Suprapubic skin (tissue), 4 donors: ENCODE results near the gene CHDH. TPM values are rescaled to one million over a fixed set of nuclear protein-coding genes. Genes with fewer than 3 reads are reported as not detected.

Experiments used
- DNase-seq, 2 donors: peaks; one replicate each; pipeline ENCODE4 v3.0.0-alpha.2; 2019; ENCODE audit warnings: low spot score in 2 of 2
- H3K27ac ChIP-seq: fragments of 200-600 bp; sonication (generic); one replicate; pipeline ENCODE4 v1.5.1; 2019
- H3K27me3 ChIP-seq: fragments of 200-600 bp; sonication (generic); one replicate; pipeline ENCODE4 v1.5.1; 2019
- H3K36me3 ChIP-seq: fragments of 200-600 bp; sonication (generic); one replicate; pipeline ENCODE4 v1.5.1; 2019
- H3K4me1 ChIP-seq: fragments of 200-600 bp; sonication (generic); one replicate; pipeline ENCODE4 v1.5.1; 2019
- H3K4me3 ChIP-seq: fragments of 200-600 bp; sonication (generic); one replicate; pipeline ENCODE4 v1.5.1; 2019; ENCODE audit warnings: mild to moderate bottlenecking
- H3K9me3 ChIP-seq: fragments of 200-600 bp; sonication (generic); one replicate; pipeline ENCODE4 v1.5.1; 2019
- CTCF ChIP-seq, 2 donors: fragments of 200-600 bp in 1 of 2; fragments of 450-650 bp in 1 of 2; sonication (generic) in 1 of 2; IDR thresholded peaks; one replicate each; pipeline ENCODE4 v1.5.1; 2016 to 2019; ENCODE audit warnings: antibody characterized with exemption in 2 of 2, mild to moderate bottlenecking in 1 of 2, moderate library complexity in 1 of 2
- EP300 ChIP-seq: sonication (generic); formaldehyde crosslinking; IDR thresholded peaks from one replicate; pipeline ENCODE4 v1.6.1; 2017; ENCODE audit warnings: antibody characterized with exemption
- POLR2A ChIP-seq, 2 donors: fragments of 450-650 bp; IDR thresholded peaks; one replicate each; pipeline ENCODE4 v1.6.1; 2017; ENCODE audit warnings: antibody characterized with exemption in 2 of 2, mild to moderate bottlenecking in 2 of 2, moderate library complexity in 2 of 2
- POLR2AphosphoS5 ChIP-seq, 3 donors: sonication (generic); formaldehyde crosslinking; IDR thresholded peaks; one replicate each; pipeline ENCODE4 v1.6.1; 2017; ENCODE audit warnings: antibody characterized with exemption in 3 of 3
- WGBS: methylation state at CpG from one replicate; pipeline ENCODE4 v1.1.5; 2018; 5-methylcytosine and 5-hydroxymethylcytosine counted together
- total RNA-seq, 4 donors: library from RNA; depleted of rRNA; stranded (reverse); fragments of >200 nt; gene quantifications; one replicate each; pipeline ENCODE4 v1.1.0, GENCODE V29; 2016

CHDH gene
- total RNA-seq, 4 donors from 2014 or later, result 6.0 to 26.4 (median 9.3) TPM

- H3K27ac ChIP-seq, result no peak overlapping the region
- no peaks in the 10 kb centered on the region for H3K4me1 ChIP-seq
- H3K27me3 ChIP-seq, result no peaks in the 10 kb centered on the region
- no peak overlapping the region for H3K4me3 ChIP-seq
- no peak for TF ChIP-seq EP300
- TF ChIP-seq POLR2A (IDR thresholded peaks at IDR 0.05), result no peak
- no peak for TF ChIP-seq CTCF (IDR thresholded peaks at IDR 0.05)
- TF ChIP-seq POLR2AphosphoS5 (IDR thresholded peaks at IDR 0.05), result no peak
- no peak for DNase-seq
- H3K9me3 ChIP-seq, result no peaks in the 10 kb centered on the region
- 86% methylated on average over 4 of the region's 4 CpGs for WGBS
- no peaks in the 10 kb centered on the region for H3K36me3 ChIP-seq
Measured at GRCh38 chr3:53816425-53816824, 29.8 kb downstream of the CHDH start.

GRCh38 chr3:53815651-53816050 is 30.6 kb downstream of the CHDH start:
- no peaks in the 10 kb centered on the region for H3K27me3 ChIP-seq
- H3K4me1 ChIP-seq, result no peaks in the 10 kb centered on the region
- peak in 1 of 2 donors; percentile 72 for DNase-seq
- TF ChIP-seq POLR2AphosphoS5 (IDR thresholded peaks at IDR 0.05), result no peak
- no peak for TF ChIP-seq EP300
- no peak for TF ChIP-seq POLR2A (IDR thresholded peaks at IDR 0.05)
- TF ChIP-seq CTCF (IDR thresholded peaks at IDR 0.05), result no peak
- no peaks in the 10 kb centered on the region for H3K9me3 ChIP-seq
- 94% methylated on average over 7 of the region's 7 CpGs for WGBS
- H3K36me3 ChIP-seq, result no peaks in the 10 kb centered on the region
- no peak overlapping the region for H3K4me3 ChIP-seq
- H3K27ac ChIP-seq, result no peak overlapping the region

GRCh38 chr3:53815067-53815466 is 31.2 kb downstream of the CHDH start:
- no peak for TF ChIP-seq POLR2A (IDR thresholded peaks at IDR 0.05)
- TF ChIP-seq POLR2AphosphoS5 (IDR thresholded peaks at IDR 0.05), result no peak
- no peak for TF ChIP-seq EP300
- TF ChIP-seq CTCF (IDR thresholded peaks at IDR 0.05), result no peak
- Histone ChIP-seq H3K27ac (no peak overlapping the region), H3K36me3 (no peaks in the 10 kb centered on the region), H3K27me3 (no peaks in the 10 kb centered on the region), H3K9me3 (no peaks in the 10 kb centered on the region), H3K4me1 (no peaks in the 10 kb centered on the region), H3K4me3 (no peak overlapping the region)
- WGBS, result 92% methylated on average over 4 of the region's 4 CpGs
- peak in 1 of 2 donors; percentile 47 for DNase-seq

- Histone ChIP-seq H3K4me3 (no peak overlapping the region), H3K9me3 (no peaks in the 10 kb centered on the region), H3K27ac (no peak overlapping the region), H3K36me3 (no peaks in the 10 kb centered on the region), H3K4me1 (no peaks in the 10 kb centered on the region), H3K27me3 (no peaks in the 10 kb centered on the region)
- TF ChIP-seq POLR2A (IDR thresholded peaks at IDR 0.05), result no peak
- no peak for TF ChIP-seq CTCF (IDR thresholded peaks at IDR 0.05)
- TF ChIP-seq POLR2AphosphoS5 (IDR thresholded peaks at IDR 0.05), result no peak
- TF ChIP-seq EP300, result no peak
- 90% methylated on average over 10 of the region's 10 CpGs for WGBS
- peak in 1 of 2 donors; percentile 28 for DNase-seq
Measured at GRCh38 chr3:53813876-53814275, 32.3 kb downstream of the CHDH start.

- Histone ChIP-seq H3K4me3 (no peak overlapping the region), H3K36me3 (no peaks in the 10 kb centered on the region), H3K27me3 (no peaks in the 10 kb centered on the region), H3K27ac (no peak overlapping the region), H3K9me3 (no peaks in the 10 kb centered on the region), H3K4me1 (no peaks in the 10 kb centered on the region)
- WGBS, result 86% methylated on average over 5 of the region's 5 CpGs
- no peak for TF ChIP-seq EP300
- no peak for DNase-seq
Measured at GRCh38 chr3:53813229-53813628, 33.0 kb downstream of the CHDH start.

- no peak overlapping the region for H3K27ac ChIP-seq
- 69% methylated on average over 4 of the region's 4 CpGs for WGBS
- DNase-seq, result no peak
- no peaks in the 10 kb centered on the region for H3K4me1 ChIP-seq
- no peak overlapping the region for H3K4me3 ChIP-seq
- H3K9me3 ChIP-seq, result no peaks in the 10 kb centered on the region
- TF ChIP-seq EP300, result no peak
- no peak for TF ChIP-seq CTCF (IDR thresholded peaks at IDR 0.05)
- TF ChIP-seq POLR2AphosphoS5 (IDR thresholded peaks at IDR 0.05), result no peak
- no peak for TF ChIP-seq POLR2A (IDR thresholded peaks at IDR 0.05)
- H3K36me3 ChIP-seq, result no peaks in the 10 kb centered on the region
- no peaks in the 10 kb centered on the region for H3K27me3 ChIP-seq
Measured at GRCh38 chr3:53812434-53812833, 33.8 kb downstream of the CHDH start.
